ENCODE results near the gene TIA1.
"Not testable (repeated sequence)": the region's sequence is repeated elsewhere in the genome, so short reads cannot be mapped to it uniquely, and the experiment has no call there.

TIA1 gene, protein sequence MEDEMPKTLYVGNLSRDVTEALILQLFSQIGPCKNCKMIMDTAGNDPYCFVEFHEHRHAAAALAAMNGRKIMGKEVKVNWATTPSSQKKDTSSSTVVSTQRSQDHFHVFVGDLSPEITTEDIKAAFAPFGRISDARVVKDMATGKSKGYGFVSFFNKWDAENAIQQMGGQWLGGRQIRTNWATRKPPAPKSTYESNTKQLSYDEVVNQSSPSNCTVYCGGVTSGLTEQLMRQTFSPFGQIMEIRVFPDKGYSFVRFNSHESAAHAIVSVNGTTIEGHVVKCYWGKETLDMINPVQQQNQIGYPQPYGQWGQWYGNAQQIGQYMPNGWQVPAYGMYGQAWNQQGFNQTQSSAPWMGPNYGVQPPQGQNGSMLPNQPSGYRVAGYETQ

DNA sequence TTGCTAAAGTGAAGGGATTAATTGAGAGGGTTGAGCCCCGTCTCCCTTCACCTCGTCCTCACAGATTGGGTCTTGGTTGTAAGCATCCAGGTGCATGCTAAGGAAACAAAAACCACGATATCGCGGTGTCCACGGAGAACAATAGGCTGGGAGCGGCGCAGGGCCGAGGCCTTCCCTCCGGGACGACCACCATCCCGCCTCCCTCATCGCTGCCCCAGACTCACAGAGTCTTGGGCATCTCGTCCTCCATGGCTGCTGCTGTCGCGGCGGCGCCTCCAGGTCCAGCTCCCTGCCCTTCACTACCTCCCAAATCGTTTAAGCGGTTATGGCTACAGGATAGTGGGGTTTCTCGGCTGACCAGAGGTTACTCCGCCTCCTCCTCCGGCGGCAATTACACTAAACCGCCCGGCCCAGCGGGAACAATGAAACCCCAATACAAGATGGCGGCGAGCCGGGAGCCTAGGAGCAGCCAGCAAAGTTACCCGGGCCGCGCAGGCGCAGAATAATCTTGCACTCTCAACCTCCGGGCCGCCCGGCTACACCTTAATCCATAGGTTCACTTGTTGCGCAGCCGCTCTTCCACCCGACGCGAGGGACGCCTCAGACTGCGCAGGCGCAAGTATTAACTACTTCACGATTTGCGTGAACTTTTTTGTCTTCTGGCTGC, at the start of gene TIA1:
Gene TIA1, minus strand, starts transcription at position 448 of the 667 bp plus-strand sequence. Its CDS starts 198 bp downstream, at position 250.
- DNase-seq = peak; percentile 98

DNA sequence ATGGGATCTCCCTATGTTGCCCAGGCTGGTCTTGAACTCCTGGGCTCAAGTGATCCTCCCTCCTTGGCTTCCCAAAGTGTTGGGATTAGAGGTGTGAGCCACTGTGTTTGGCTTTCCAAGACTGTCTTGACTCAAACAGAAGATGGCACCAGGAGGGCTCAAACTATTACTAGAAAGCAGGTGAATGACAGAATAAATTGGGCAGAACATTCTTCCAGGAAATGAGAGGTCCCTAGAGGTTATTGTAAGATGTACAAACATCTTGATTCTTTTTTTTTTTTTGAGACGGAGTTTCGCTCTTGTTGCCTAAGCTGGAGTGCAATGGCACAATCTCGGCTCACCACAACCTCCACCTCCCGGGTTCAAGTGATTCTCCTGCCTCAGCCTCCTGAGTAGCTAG, 49.4 kb upstream of the TIA1 start:
- DNase-seq = not testable (repeated sequence)

DNA sequence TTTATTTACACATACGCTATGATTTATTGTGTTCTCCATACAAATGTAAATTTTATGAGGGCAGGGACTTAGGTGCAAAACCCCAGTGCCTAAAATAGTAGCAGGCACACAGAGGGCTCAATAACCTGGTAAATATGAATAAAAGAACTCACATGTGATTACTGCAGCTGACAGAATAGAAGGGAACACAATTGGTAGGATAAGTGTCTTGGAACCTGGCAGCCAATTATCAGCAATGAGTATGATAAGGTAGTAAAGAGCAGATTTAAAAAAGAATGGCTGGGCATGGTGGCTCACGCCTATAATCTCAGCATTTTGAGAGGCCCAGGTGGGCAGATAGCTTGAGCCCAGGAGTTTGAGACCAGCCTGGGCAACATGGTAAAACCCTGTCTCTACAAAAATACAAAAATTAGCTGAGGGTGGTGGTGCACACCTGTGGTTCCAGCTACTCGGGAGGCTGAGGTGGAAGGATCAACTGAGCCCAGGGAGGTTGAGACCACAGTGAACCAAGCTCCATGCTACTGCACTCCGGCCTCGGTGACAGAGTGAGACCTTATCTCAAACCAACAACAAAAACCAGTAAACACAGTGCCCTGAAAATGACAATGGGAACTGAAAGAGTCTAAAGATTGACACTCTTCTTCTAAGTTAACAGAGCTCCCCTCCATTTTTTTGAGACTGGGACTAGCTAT, 35.2 kb upstream of the TIA1 start:
- no peak for DNase-seq

DNA sequence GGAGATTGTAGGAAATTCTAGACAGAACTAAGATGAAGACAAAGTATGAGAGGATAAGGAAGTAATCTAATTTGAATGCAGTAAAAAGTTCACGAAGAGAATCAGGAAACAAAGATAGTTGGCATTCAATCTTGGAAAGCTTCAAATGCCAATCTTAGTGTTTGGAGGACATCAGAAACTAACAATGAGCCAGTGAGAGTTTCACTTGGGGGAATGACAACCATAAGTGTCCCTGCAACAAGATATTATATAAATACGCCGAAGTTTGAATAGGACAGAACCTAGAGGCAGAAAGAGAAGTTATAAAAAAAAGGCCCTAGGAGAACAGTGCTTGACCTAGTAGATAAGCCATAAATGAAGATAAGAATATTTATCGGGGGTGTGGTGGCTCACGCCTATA, 34.0 kb upstream of the TIA1 start:
- DNase-seq = no peak

DNA sequence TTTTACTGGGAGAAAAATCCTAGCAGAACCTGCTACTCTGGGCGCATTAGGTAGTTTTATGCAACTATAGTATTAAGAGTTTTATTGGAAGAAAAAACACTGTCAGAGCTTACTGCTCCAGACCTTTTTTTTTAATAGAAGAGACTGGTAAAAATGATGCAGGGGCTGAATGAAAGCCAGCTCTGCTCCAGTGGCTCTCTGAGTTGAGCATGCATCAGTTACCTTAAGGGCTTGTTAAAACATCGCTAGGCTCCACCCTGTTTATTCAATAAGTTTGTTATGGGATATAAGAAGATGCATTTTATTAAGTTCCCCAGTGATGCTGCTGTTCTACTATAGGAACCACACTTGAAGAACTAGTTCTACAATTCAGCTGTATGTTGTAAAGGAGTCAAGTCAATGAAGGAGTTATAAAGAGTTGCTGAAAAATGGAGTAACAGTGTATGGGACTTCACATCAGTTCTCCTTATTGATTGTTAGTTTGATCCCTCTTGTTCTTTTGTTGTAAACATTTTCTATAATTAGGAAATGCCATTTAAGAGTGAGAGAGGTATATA, 31.9 kb upstream of the TIA1 start:
- no peak for DNase-seq

DNA sequence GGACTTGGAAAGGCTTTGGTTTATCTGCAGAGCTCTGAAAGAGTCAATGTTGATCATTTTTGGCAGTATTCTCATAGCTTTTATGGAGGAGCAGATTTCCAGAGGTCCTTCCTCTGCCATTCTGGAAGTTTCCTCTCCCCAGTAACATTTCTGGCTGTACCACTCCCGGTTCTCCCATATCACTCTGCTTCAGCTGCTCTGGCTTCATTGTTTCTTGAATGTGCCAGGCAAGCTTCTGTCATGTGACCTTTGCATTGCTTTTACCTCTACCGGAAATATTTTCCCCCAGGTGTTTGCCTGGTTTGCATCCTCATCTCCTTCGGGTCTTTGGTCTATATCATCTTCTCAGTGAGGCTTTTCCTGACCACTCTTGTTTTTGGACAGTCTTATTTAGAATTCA, 21.9 kb upstream of the TIA1 start:
- DNase-seq = no peak

DNA sequence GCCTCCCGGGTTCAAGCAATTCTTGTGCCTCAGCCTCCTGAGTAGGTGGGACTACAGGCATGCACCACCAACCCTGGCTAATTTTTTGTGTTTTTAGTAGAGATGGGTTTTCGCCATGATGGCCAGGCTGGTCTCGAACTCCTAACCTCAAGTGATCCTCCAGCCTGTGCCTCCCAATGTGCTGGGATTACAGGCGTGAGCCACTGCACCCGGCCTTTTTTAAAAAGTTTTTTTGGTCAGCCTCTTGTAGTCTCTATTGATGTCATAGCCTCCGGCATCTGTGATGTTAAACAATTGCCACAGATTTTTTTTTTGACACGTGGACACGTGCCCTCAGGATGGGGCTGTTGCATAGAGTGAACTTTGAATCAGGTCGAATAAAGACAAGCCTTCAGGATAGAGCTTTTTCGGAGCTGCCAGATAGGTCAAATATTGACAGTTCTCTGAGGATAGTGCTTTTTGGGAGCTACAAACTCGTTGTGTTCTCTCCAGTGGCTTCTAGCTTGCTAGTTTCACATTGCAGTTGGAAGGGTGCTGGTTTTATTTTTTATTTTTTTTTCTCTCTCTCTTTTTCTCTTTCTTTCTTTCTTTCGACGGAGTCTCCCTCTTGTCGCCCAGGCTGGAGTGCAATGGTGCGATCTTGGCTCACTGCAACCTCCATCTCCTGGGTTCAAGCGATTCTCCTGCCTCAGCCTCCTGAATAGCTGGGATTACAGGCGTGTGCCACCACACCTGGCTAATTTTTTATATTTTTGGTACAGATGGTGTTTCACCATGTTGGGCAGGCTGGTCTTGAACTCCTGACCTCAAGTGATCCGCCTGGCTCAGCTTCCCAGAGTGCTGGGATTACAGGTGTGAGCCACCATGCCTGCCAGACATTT, 21.2 kb upstream of the TIA1 start:
- DNase-seq = not testable (repeated sequence)

DNA sequence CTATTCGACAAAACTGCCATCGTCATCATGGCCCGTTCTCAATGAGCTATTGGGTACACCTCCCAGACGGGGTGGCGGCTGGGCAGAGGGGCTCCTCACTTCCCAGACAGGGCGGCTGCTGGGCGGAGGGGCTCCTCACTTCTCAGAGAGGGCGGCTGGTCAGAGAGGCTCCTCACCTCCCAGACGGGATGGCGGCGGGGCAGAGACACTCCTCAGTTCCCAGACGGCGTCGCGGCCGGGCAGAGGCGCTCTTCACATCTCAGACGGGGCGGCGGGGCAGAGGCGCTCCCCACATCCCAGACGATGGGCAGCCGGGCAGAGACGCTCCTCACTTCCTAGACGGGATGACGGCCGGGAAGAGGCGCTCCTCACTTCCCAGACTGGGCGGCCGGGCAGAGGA, 18.5 kb upstream of the TIA1 start:
- DNase-seq = not testable (repeated sequence)

DNA sequence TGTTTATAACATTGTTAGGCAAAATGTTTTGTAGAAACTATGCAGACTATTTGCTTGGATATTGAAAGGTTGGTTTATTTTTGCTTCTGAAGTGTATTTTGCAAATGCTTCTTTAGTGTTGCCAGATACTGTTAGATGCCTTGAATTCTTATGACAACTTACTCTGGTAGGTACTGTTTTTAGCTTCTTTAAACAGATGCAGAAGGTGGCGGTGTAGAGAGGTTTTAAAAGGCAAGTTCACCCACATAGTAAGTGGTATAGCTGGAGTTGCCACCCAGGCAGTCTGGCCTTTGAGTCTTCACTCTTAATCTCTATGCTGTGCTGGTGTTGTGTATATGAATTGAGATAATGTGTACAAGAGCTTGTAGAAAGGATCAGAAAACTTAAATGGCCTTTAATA, 13.1 kb upstream of the TIA1 start:
- no peak for DNase-seq

DNA sequence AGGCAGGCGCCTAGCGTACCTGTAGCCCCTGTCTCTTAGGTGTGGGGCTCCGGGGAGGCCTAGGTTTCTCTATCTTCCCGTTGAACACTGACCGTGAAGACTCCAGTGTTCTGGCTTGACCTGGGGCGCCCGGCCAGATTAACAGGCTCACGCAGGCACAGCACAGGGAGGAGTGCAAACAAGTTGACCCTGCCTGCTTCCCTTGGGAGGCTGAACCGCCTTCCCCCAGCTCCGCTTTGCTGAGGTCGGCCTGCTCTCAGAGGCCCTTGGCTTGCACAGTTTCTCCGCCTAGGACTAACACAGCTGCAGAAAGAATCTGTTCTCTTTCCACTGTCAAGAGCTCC, 10.1 kb upstream of the TIA1 start:
- DNase-seq = no peak

DNA sequence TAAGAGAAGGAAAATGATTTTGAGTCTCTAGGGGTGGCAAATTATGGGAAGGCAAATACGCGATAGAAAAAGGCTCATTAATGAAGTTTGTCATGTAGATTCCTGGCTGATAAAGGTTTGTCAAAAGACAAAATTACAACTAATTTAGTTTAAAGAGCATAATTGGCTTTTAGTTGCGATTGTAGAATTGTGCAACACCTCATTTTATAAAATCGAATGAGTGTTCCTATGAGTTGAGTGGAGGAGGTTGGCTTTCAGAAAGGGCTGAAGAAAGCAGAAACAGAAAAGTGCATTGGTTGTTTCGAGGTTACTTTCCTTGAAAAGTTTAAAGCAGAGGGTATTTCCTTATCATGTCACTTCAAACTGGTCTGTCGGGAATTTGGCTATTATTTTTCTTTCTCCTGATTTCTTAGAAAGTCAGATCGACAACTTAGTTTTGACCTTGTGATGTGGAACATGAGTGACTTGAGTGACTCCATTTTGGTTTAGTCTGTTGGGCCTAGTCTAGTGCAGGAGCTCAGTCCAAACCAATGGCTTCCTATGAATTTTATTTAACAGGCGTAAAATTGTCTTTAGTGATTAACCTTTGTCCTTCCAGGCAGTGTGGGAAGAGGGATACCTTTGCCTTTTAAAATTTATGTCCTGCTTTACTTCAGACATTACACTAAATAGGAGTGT, 7.3 kb upstream of the TIA1 start:
- no peak for DNase-seq

DNA sequence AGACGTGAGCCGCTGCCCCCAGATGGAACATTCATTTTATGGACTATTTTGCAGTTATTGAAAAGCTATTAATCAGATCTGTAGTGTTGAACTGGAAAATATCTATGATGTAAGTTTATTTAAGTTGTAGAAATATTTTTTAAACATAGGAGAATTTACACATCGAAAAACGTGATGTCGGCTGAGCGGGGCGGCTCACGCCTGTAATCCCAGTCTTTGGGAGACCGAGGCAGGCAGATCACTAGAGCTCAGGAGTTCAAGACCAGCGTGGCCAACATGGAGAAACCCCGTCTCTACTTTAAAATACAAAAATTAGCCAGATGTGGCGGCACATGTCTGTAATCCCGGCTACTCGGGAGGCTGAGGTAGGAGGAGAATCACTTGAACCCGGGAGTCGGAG, 2.0 kb upstream of the TIA1 start:
- no peak for DNase-seq

DNA sequence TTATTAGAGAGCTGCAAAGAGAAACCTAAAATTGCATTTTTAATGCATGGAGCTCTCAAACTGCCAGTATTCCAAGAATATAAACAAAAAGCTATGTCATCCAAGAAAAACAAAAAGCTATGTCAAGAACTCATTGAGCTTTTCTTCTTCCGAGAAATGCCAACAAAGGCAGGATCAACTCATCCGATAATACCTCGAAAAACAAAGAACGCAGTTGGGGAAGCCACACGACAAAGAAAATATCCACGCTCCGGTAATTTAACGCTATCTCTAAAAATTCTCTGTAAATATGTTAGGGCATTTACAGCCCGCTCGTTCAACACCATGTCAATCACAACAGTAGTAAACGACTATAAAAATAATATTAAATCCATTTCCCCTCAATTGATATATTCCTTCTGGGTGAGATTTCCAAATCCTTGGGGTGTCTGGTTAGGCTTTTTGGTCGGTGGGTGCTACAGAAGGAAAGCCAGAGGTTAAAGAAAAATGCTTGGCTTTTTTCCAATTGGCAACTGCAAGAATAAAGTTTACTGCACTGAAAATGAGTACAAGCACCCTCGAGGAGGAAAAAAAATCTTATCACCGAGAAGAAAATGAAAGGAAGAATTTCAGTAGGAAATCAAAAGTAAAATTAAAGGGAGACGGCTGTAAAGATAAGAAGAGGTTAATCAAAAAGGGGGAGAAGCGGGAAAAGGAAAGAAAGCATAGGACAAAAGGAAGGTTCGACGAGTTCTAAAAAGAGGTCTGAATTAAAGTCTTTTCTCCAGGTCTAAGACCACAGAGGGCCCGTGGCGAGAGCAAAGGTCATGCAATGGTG, 856 bp downstream of the TIA1 start:
- DNase-seq = peak; percentile 78

DNA sequence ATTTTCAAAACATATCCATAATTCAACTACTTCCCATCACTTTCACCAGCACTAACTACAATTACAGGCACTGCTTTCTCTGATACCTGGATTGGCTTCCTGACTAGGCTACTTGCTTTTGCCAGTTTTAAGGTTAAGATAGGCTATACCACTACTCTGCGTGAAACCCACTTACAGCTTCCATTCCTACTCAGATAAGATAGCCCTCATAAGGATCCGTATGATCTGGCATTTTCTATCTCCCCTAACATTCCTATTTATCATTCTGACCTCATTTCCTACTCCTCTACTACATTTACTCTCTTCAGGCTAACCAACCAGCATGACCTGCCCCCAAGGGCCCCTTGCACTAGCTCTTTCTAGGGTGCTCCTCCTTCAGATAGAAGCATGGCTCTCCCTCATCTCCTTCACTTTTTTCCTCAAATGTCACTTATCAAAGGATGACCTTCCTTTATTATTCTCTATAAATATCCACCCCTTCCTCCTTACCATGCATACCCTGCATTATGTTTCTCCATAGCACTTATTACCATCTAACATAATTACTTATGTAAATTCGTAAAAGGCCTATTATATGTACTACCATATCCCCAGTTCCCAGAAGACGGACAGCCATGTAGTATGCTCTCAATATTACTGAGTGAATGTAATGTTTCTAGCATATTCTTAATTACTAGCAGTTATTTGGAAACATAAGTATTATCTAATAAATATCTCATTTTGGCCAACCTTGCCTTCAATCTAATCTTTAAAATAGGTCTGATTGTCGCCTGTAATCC, 4.4 kb downstream of the TIA1 start:
- DNase-seq = peak; percentile 32

DNA sequence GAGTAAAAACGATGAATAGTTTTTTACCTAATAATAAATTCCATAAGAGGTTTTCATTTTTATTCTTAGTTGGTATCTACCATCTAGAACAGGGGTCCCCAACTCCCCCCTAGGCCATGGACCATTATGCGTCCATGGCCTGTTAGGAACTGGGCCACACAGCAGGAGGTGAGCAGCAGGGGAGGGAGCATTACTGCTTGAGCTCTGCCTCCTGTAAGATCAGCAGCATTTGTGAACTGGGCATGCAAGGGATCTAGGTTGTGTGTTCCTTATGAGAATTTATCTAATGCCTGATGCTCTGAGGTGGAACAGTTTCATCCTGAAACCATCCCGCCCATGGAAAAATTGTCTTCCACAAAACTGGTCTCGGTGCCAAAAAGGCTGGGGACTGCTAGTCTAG, 5.9 kb downstream of the TIA1 start:
- DNase-seq = no peak

DNA sequence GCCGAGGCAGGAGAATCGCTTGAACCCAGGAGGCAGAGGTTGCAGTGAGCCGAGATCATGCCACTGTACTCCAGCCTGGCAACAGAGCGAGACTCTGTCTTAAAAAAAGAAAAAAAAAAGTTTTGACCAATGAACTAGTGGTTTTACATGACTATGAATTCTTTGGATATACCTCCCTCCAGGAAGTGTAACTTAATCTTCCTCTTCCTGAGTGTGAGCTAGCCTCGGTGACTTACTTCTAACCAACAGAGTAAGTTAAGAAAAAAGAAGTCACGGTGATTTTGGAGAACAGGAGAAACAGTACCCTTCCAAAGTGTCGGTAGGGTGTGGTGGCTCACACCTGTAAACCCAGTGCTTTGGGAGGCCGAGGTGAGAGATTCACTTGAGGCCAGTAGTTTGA, 7.1 kb downstream of the TIA1 start:
- no peak for DNase-seq

DNA sequence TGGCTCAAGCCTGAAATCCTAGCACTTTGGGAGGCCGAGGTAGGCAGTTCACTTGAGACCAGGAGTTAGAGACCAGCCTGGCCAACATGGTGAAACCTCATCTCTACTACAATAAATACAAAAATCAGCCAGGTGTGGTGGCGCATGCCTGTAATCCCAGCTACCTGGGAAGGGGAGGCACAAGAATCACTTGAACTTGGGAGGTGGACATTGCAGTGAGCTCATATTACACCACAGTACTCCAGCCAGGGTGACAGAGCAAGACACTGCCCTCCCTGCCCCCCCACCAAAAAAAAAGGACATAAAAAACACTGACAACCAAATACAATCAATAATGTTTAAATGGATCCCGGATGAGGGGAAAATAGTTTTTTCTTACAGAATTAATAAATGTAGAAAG, 7.8 kb downstream of the TIA1 start:
- no peak for DNase-seq

DNA sequence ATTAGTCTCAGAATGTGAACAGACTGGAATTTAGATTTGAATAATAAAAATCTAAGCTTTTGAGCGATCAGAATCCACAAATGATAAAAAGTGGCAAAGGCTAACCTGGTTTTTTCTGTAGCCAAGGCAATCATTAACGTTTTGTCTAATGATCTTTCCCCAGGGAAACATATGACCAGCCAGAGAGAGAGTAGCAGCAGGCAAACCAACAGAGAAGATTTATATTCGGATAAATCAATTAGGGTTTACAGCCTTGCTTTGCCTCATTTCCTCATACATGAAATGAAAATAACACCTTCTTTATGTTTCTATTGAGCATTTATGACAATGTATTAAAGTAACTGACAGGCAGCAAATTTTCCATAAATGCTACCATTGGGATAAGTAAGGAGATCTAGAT, 14.5 kb downstream of the TIA1 start:
- no peak for DNase-seq

DNA sequence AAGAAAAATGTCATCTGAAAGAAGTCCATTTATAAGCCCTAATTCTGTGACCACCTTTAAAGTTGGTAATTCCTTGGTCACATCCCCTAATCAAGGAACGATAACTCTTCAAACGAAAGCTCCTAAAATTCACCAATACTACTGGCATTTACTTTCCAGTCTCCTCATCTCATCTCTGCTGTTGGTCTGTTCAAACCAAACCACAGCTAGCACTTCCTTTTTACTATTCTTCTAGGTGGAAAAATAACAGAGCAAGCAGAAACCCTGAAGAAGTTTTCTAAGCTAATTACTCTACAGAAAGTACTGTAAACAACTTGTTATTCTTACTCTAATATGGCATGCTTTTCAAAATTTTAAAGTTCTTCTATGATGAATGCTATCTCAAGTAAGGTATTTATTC, 21.6 kb downstream of the TIA1 start:
- no peak for DNase-seq

DNA sequence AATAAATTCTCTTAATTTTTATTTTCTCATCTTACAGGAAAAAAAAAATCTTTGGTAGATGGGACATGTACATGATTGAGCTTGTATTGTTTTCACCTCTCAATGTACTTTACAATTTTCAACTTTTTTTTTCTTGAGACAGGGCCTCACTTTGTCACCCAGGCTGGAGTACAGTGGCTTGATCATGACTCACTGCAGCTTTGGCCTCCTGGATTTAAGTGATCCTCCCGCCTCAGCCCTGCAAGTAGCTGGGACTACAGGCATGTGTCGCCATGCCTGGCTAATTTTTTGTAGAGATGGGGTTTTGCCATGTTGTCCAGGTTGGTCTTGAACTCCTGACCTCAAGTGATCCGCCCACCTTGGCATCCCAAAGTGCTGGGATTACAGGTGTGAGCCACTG, 25.1 kb downstream of the TIA1 start:
- not testable (repeated sequence) for DNase-seq

All from OCI-M1 (cell line).